B cell (primary cell): Measurements from ENCODE around the gene SP9. TPM values are rescaled to one million over a fixed set of nuclear protein-coding genes. Genes with fewer than 3 reads are reported as not detected.

Experiments
- ATAC-seq: fragments of 200-7000 bp; cut with Tn5 transposase; one replicate; pipeline ENCODE4 v1.10.0; 2021; ENCODE audit warnings: low read depth, mild to moderate bottlenecking, moderate number of reproducible peaks, moderate library complexity
- CTCF ChIA-PET: fragments of 350-600 bp; sonication (Branson Sonifier 250); formaldehyde crosslinking; loops from one replicate; lab custom pipeline; 2021; ENCODE audit warnings: antibody characterized with exemption, inconsistent platforms; lab: Charles Lee
- POLR2A ChIA-PET: fragments of 350-600 bp; sonication (Branson Sonifier 250); formaldehyde crosslinking; loops from one replicate; lab custom pipeline; 2021; ENCODE audit warnings: antibody characterized with exemption; lab: Charles Lee
- DNase-seq: peaks from one replicate; pipeline ENCODE4 v3.0.0; 2013
- H2AFZ ChIP-seq: 2 replicates; pipeline ENCODE4 v1.6.1; 2012; ENCODE audit warnings: mild to moderate bottlenecking, low read depth, low read length; ENCODE audit not compliant: insufficient read depth, poor library complexity, severe bottlenecking
- H3K27ac ChIP-seq, 2 donors: 1 replicate in 1 of 2; 2 replicates in 1 of 2; pipeline ENCODE4 v1.5.1; 2012 to 2013; ENCODE audit warnings: low read length in 2 of 2, mild to moderate bottlenecking in 2 of 2, moderate library complexity in 1 of 2
- H3K27me3 ChIP-seq, 4 experiments: fragments of 200-600 bp in 1 of 4; sonication (generic) in 1 of 4; replicated peaks in 1 of 4; 1 replicate in 2 of 4; 2 replicates in 2 of 4; pipeline versions ENCODE4 v1.6.1 to v1.7.0; 2013 to 2016; ENCODE audit warnings: low read length in 3 of 4, mild to moderate bottlenecking in 2 of 4, mixed read lengths in 1 of 4, moderate library complexity in 1 of 4; ENCODE audit not compliant: insufficient read depth in 4 of 4, control insufficient read depth in 3 of 4; ENCODE audit errors: control extremely low read depth in 1 of 4
- H3K36me3 ChIP-seq, 2 experiments: replicated peaks in 1 of 2; 1 replicate in 1 of 2; 2 replicates in 1 of 2; pipeline versions ENCODE4 v1.6.1 to v1.7.1; 2013; ENCODE audit warnings: low read length in 1 of 2; ENCODE audit not compliant: insufficient read depth in 2 of 2, control insufficient read depth in 1 of 2; ENCODE audit errors: control extremely low read depth in 1 of 2, extremely low read depth in 1 of 2
- H3K4me1 ChIP-seq, 2 donors: fragments of 200-600 bp in 1 of 2; sonication (generic) in 1 of 2; 1 replicate in 1 of 2; 2 replicates in 1 of 2; pipeline versions ENCODE4 v1.5.1 to v1.6.1; 2013 to 2017; ENCODE audit warnings: low read length in 2 of 2; ENCODE audit not compliant: control insufficient read depth in 2 of 2, insufficient read depth in 2 of 2
- H3K4me2 ChIP-seq: replicated peaks from 2 replicates; pipeline ENCODE3; 2012; ENCODE audit warnings: mild to moderate bottlenecking, low read depth, low read length; ENCODE audit not compliant: poor library complexity, severe bottlenecking
- H3K4me3 ChIP-seq, 5 experiments: fragments of 200-600 bp in 1 of 5; sonication (generic) in 1 of 5; 1 replicate in 3 of 5; 2 replicates in 2 of 5; pipeline versions ENCODE4 v1.5.1 to v1.7.0; 2011 to 2016; ENCODE audit warnings: low read length in 4 of 5, mild to moderate bottlenecking in 4 of 5, low read depth in 2 of 5, control low read depth in 1 of 5, moderate library complexity in 1 of 5; ENCODE audit not compliant: insufficient read depth in 1 of 5; ENCODE audit errors: control extremely low read depth in 1 of 5, extremely low read depth in 1 of 5
- H3K79me2 ChIP-seq: fragments of 200-600 bp; sonication (generic); one replicate; pipeline ENCODE4 v1.6.0; 2016; ENCODE audit warnings: low read length; ENCODE audit not compliant: control insufficient read depth, insufficient read depth
- H3K9ac ChIP-seq: fragments of 200-600 bp; sonication (generic); 2 replicates; pipeline ENCODE4 v1.6.1; 2017; ENCODE audit warnings: mild to moderate bottlenecking, low read length, moderate library complexity
- H3K9me3 ChIP-seq, 3 donors: one replicate each; pipeline versions ENCODE4 v1.6.1 to v1.7.1; 2013; ENCODE audit warnings: low read length in 2 of 3; ENCODE audit not compliant: control insufficient read depth in 2 of 3, insufficient read depth in 1 of 3; ENCODE audit errors: control extremely low read depth in 1 of 3
- H4K20me1 ChIP-seq: 2 replicates; pipeline ENCODE4 v1.6.0; 2012; ENCODE audit warnings: mild to moderate bottlenecking, low read length; ENCODE audit not compliant: insufficient read depth, control insufficient read depth, poor library complexity, severe bottlenecking
- H3K27ac Mint-ChIP-seq: one replicate; pipeline ENCODE4 v1.8.0; 2021; ENCODE audit warnings: mixed read lengths
- H3K27me3 Mint-ChIP-seq: one replicate; pipeline ENCODE4 v1.8.0; 2021; ENCODE audit warnings: mixed read lengths
- H3K4me1 Mint-ChIP-seq: one replicate; pipeline ENCODE4 v1.8.0; 2021; ENCODE audit warnings: mixed read lengths
- H3K4me3 Mint-ChIP-seq: one replicate; pipeline ENCODE4 v1.8.0; 2021; ENCODE audit warnings: mixed read lengths
- H3K9me3 Mint-ChIP-seq: one replicate; pipeline ENCODE4 v1.8.0; 2022; ENCODE audit warnings: mixed read lengths; ENCODE audit not compliant: insufficient read depth
- CTCF ChIP-seq: fragments of 200-600 bp; IDR thresholded peaks from one replicate; pipeline ENCODE4 v1.8.0; 2022; ENCODE audit warnings: antibody characterized with exemption, mild to moderate bottlenecking
- EZH2 ChIP-seq: IDR thresholded peaks from 2 replicates; pipeline ENCODE4 v1.6.1; 2012; ENCODE audit warnings: borderline replicate concordance, low read depth, mild to moderate bottlenecking, moderate library complexity, low read length; ENCODE audit not compliant: insufficient read depth, poor library complexity, severe bottlenecking
- WGBS: methylation state at CpG from one replicate; pipeline ENCODE4 v1.1.5; 2013; ENCODE audit warnings: missing lambda C conversion rate; ENCODE audit not compliant: insufficient coverage; 5-methylcytosine and 5-hydroxymethylcytosine counted together
- intact Hi-C: fragments of 100-400 bp; cut with micrococcal nuclease; formaldehyde crosslinking; loops from one replicate; pipeline ENCODE4 v1.10.0; 2022
- polyA plus RNA-seq: library from polyadenylated mRNA; depleted of rRNA; stranded (reverse); fragments of >200 nt; gene quantifications from 2 replicates; pipeline ENCODE4 v1.2.3, GENCODE V29; 2012
- total RNA-seq, 2 donors: library from RNA; stranded (reverse); fragments of 120-200 nt in 1 of 2; gene quantifications; 1 replicate in 1 of 2; 2 replicates in 1 of 2; pipeline versions ENCODE4 v1.2.3 to v1.2.4, GENCODE V29; 2013 to 2022

Gene SP9
- total and polyA plus RNA-seq, 2 donors (not counting 1 experiment from before 2014, with no cell fraction given), result not detected

GRCh38 chr2:174332217-174332963 lies 2.4 kb upstream of the SP9 start:
- ChIA-PET POLR2A (interaction anchor here (0.6 kb wide), 1 partner anchor 364 kb away, joined by 10 read pairs; no protein-coding TSS in a partner anchor), CTCF (interaction anchor here (0.8 to 1.2 kb wide), 2 partner anchors 9 to 12 kb away, joined by 3 to 4 read pairs; no protein-coding TSS in a partner anchor)
- Histone ChIP-seq H3K27ac (no peak overlapping the region), H3K4me3 (no peak overlapping the region), H3K36me3 (no peaks in the 10 kb centered on the region), H3K9me3 (peaks cover 0 to 75% (median 5%) of the 10 kb centered on the region in 3 donors), H3K9ac (no peak overlapping the region), H2AFZ (no peak overlapping the region), H3K4me2 (peak overlapping the region; percentile 32), H3K27me3 (peaks cover 7 to 95% (median 79%) of the 10 kb centered on the region in 4 experiments), H3K4me1 (peaks cover 63 to 72% of the 10 kb centered on the region in 2 donors), H4K20me1 (peaks cover 8% of the 10 kb centered on the region), H3K79me2 (no peaks in the 10 kb centered on the region)
- ATAC-seq (no peak), DNase-seq (peak; percentile 36)
- 4% methylated on average over 25 of the region's 31 CpGs for WGBS
- Mint-ChIP-seq H3K4me1 (peaks cover 38% of the 10 kb centered on the region), H3K9me3 (peaks cover 2% of the 10 kb centered on the region), H3K27me3 (peaks cover 74% of the 10 kb centered on the region), H3K27ac (peak overlapping the region; percentile 53), H3K4me3 (no peak overlapping the region)
- TF ChIP-seq CTCF (no peak), EZH2 (no peak)
- intact Hi-C loops, result loop anchor here (10.0 kb wide), 1 partner anchor 1762 kb away; the partner anchor contains the start of genes HOXD12 and HOXD13

- H2AFZ ChIP-seq, result no peak overlapping the region
- no peak overlapping the region for H3K27ac ChIP-seq
- intact Hi-C loops, result loop anchor here (10.0 kb wide), 1 partner anchor 1762 kb away; the partner anchor contains the start of genes HOXD12 and HOXD13
- peaks cover 74% of the 10 kb centered on the region for H3K27me3 Mint-ChIP-seq
- ChIA-PET POLR2A (no interaction called here), CTCF (interaction anchor here (1.5 kb wide), 1 partner anchor 932 kb away, joined by 4 read pairs; no protein-coding TSS in a partner anchor)
- H3K4me3 Mint-ChIP-seq, result peak overlapping the region; percentile 23
- peaks cover 35% of the 10 kb centered on the region for H3K4me1 Mint-ChIP-seq
- no peaks in the 10 kb centered on the region for H3K36me3 ChIP-seq
- no peaks in the 10 kb centered on the region for H3K79me2 ChIP-seq
- peak overlapping the region; percentile 32 for H3K27ac Mint-ChIP-seq
- peaks cover 2% of the 10 kb centered on the region for H3K9me3 Mint-ChIP-seq
- WGBS, result 10% methylated on average over 14 of the region's 15 CpGs
- no peak overlapping the region for H3K9ac ChIP-seq
- peak overlapping the region; percentile 32 for H3K4me2 ChIP-seq
- no peak for TF ChIP-seq EZH2
- TF ChIP-seq CTCF, result no peak
- peaks cover 62 to 72% of the 10 kb centered on the region in 2 donors for H3K4me1 ChIP-seq
- DNase-seq (no peak), ATAC-seq (no peak)
- peaks cover 7 to 95% (median 78%) of the 10 kb centered on the region in 4 experiments for H3K27me3 ChIP-seq
- H3K4me3 ChIP-seq, result no peak overlapping the region
- peaks cover 0 to 73% (median 5%) of the 10 kb centered on the region in 3 donors for H3K9me3 ChIP-seq
- H4K20me1 ChIP-seq, result peaks cover 8% of the 10 kb centered on the region
Observed at GRCh38 chr2:174333017-174333371, 1.8 kb upstream of the SP9 start.
